Stimulated activated naive CD8-positive, alpha-beta T cell treated with anti-CD3 and anti-CD28 coated beads, Interleukin-15, Interleukin-2, amounts not matched to agents 100 ng/mL and 50 ng/mL, for 24 hours (primary cell): ENCODE measurements around the gene MBD3.
"Not testable (repeated sequence)": the region's sequence is repeated elsewhere in the genome, so short reads cannot be mapped to it uniquely, and the experiment has no call there.

Experiments
- H3K27ac Mint-ChIP-seq: one replicate; pipeline ENCODE4 v1.8.0; 2021; ENCODE audit warnings: mild to moderate bottlenecking, mixed read lengths
- H3K27me3 Mint-ChIP-seq: one replicate; pipeline ENCODE4 v1.8.0; 2021; ENCODE audit warnings: mixed read lengths
- H3K36me3 Mint-ChIP-seq: one replicate; pipeline ENCODE4 v1.8.0; 2021; ENCODE audit warnings: low read depth, mixed read lengths
- H3K4me1 Mint-ChIP-seq: one replicate; pipeline ENCODE4 v1.8.0; 2021; ENCODE audit warnings: low read depth, mixed read lengths
- H3K4me3 Mint-ChIP-seq: one replicate; pipeline ENCODE4 v1.8.0; 2021; ENCODE audit warnings: mild to moderate bottlenecking, mixed read lengths
- H3K9me3 Mint-ChIP-seq: one replicate; pipeline ENCODE4 v1.8.0; 2021; ENCODE audit warnings: mixed read lengths

The MBD3 gene

DNA sequence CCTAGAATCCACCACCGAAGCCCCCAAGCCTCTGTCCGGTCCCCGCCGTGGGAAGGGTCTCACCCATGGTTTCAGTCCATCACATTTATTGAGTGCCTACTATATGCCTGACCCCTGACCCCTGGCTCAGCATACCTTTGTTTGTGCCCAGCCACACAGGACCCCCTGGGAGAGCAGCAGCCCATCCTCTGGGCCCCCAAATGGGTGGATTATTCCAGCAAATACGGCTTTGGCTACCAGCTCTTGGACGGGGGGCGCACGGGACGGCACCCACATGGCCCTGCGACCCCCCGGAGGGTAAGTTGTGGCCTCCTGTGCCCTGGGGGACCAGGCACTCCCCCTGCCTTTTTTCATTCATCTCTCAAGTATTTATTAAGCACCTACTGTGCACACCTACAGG, 61.1 kb downstream of the MBD3 start:
- H3K36me3 Mint-ChIP-seq = no peaks in the 10 kb centered on the region
- no peaks in the 10 kb centered on the region for H3K9me3 Mint-ChIP-seq
- H3K27ac Mint-ChIP-seq = no peak overlapping the region
- H3K27me3 Mint-ChIP-seq = peaks cover 23% of the 10 kb centered on the region
- H3K4me1 Mint-ChIP-seq = no peaks in the 10 kb centered on the region
- no peak overlapping the region for H3K4me3 Mint-ChIP-seq

DNA sequence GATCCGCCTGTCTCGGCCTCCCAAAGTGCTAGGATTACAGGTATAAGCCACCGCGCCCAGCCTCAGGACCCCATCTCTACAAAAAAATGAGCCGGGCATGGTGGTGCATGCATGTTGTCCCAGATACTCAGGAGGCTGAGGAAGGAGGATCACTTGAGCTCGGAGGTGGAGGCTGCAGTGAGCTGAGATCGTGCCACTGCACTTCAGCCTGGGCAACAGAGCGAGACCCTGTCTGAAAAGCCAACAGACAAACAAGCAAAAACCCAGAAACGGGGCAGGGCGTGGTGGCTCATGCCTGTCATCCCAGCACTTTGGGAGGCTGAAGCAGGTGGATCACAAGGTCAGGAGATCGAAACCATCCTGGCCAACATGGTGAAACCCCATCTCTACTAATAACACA, 61.8 kb downstream of the MBD3 start:
- peaks cover 29% of the 10 kb centered on the region for H3K27me3 Mint-ChIP-seq
- not testable (repeated sequence) for H3K4me3 Mint-ChIP-seq, H3K9me3 Mint-ChIP-seq, H3K36me3 Mint-ChIP-seq, H3K4me1 Mint-ChIP-seq, H3K27ac Mint-ChIP-seq

DNA sequence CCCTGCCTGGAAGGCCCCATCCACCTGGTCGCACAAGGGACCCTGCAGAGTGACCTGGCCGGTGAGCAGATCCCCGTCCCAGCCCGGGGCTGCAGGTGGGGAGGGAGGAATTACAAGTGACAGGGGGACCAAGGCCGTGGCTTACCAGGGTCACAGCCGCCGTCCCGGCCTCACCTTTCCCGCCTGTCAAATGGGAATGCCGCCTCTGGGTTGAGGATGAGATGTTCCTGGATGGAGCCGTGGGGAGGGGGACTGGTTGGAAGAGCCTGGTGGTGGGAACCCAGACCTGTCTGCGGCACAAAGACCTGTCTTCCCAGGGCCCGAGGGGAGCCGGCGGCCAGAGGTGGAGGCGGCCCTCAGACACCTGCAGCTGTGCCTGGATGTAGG, 63.2 kb downstream of the MBD3 start:
- H3K36me3 Mint-ChIP-seq = no peaks in the 10 kb centered on the region
- no peak overlapping the region for H3K27ac Mint-ChIP-seq
- H3K4me1 Mint-ChIP-seq = peaks cover 5% of the 10 kb centered on the region
- no peaks in the 10 kb centered on the region for H3K9me3 Mint-ChIP-seq
- H3K4me3 Mint-ChIP-seq = no peak overlapping the region
- H3K27me3 Mint-ChIP-seq = peaks cover 35% of the 10 kb centered on the region

DNA sequence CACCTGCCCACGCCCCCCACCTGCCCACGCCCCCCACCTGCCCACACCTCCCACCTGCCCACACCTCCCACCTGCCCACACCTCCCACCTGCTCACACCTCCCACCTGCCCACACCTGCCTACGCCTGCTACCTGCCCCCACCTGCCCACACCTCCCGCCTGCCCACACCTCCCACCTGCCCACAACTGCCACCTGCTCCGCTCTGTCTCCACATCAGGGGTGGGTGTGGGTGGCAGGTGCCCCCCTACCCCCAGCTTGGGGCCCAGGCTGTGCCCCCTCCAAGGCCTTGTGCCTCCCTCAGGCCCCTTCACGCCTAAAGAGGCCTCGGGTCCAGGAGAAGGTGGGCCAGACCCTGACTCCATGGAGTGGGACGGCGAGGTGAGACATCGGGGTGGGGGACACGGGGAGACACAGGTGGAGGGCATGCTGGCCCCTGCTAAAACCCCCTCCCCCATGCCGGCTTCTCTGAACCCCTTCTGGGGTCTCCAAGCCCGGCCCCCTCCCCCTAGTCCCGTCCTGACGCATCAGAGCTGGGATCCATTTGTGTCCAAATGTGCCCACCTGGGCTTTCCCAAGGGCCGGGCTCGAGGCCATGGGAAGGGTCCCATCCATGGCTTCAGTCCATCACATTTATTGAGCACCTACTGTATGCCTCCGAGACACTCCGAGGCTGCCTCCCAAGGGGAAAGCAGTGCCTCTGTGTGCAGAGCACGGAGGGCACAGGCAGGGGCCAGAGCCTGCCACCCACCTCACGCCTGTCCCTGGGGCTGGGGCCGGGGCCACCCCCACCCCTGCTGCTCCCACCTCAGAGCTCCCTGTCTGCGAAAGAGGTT, 63.9 kb downstream of the MBD3 start:
- Mint-ChIP-seq H3K4me3 (no peak overlapping the region), H3K36me3 (no peaks in the 10 kb centered on the region), H3K4me1 (peaks cover 6% of the 10 kb centered on the region), H3K27me3 (peaks cover 37% of the 10 kb centered on the region), H3K9me3 (no peaks in the 10 kb centered on the region), H3K27ac (no peak overlapping the region)

DNA sequence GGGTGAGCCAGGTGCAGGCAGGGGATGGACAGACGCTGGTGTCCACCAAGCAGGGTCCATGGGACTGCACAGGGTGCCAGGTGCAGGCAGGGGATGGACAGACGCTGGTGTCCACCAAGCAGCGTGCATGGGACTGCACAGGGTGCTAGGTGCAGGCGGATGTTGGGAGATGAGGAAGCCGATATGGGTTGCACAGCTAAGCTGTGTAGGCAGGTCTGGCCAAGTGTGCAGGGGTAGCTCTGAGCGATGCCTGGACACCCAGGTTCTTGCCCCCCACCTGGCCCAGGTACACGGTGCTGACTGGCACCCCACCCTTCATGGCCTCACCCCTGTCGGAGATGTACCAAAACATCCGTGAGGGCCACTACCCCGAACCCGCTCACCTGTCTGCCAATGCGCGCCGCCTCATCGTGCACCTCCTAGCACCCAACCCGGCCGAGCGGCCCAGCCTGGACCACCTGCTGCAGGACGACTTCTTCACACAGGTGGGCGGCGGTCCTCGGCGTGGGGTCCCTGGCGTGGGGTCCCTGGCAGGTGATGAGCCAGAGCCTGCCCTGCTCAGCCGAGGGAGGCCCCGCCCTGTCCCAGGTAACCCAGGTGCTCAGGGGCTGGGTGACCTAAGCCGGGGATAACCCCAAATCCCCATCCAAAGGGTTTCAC, 64.9 kb downstream of the MBD3 start:
- H3K36me3 Mint-ChIP-seq = no peaks in the 10 kb centered on the region
- H3K4me3 Mint-ChIP-seq = no peak overlapping the region
- H3K27me3 Mint-ChIP-seq = peaks cover 41% of the 10 kb centered on the region
- H3K27ac Mint-ChIP-seq = no peak overlapping the region
- peaks cover 6% of the 10 kb centered on the region for H3K4me1 Mint-ChIP-seq
- no peaks in the 10 kb centered on the region for H3K9me3 Mint-ChIP-seq

DNA sequence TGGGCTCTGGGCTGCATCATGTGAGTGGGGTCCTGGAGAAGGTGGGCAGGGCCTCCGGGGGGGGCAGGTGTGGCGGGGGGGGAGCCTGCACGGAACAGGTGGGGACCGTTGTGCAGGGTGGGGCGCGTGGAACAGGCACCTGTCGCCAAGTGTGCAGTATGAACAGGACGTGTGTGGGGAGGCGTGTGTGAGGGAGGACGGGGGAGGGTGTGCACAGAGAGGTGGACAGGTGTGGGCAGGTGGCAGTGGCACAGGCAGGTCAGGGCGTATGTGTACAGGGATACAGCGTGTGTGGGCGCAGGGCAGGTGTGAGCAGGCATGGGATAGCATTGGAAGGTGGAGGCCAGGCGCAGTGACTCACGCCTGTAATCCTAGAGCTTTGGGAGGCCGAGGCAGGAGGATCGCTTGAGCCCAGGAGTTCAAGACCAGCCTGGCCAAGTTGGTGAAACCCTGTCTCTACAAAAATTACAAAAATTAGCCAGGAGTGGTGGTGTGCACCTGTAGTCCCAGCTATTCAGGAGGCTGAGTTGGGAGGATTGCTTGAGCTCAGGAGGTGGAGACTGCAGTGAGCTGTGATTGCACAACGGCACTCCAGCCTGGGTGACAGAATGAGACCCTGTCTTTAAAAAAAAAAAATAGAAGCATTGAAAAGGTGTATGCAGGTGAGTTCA, 65.6 kb downstream of the MBD3 start:
- Mint-ChIP-seq H3K9me3 (no peaks in the 10 kb centered on the region), H3K4me1 (peaks cover 6% of the 10 kb centered on the region), H3K4me3 (no peak overlapping the region), H3K27me3 (peaks cover 42% of the 10 kb centered on the region), H3K36me3 (no peaks in the 10 kb centered on the region), H3K27ac (no peak overlapping the region)

DNA sequence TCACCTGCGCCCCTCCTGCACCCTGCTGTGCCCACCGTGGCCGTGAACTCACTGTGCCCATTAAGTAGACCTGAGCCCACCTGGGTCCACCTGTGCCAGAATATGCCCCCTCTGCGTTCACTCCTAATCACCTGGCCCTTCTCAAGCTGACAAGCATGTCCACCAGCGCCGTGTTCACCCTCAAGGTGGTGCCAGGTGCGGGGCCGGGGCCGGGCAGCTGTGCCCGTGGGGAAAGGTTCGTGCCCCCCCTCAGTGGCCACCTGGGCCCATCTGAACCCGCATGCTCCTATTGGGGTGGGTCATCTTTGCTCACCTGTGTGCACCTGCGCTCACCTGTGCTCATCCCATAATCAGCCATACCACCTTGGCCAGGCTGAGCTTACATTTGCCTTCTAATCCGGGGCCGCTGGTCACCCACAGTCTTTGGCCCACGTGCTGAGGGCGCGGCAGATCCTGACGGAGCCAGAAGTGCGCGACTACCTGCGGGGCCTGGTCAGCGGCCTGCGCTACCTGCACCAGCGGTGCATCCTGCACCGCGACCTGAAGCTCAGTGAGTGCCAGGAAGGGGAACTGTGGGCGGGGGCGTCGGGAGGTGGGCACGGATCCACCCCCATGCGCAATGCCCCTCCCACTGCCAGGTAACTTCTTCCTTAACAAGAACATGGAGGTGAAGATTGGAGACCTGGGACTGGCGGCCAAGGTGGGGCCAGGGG, 66.4 kb downstream of the MBD3 start:
- Mint-ChIP-seq H3K36me3 (no peaks in the 10 kb centered on the region), H3K4me1 (peaks cover 6% of the 10 kb centered on the region), H3K27ac (no peak overlapping the region), H3K4me3 (no peak overlapping the region), H3K9me3 (no peaks in the 10 kb centered on the region), H3K27me3 (peaks cover 40% of the 10 kb centered on the region)

DNA sequence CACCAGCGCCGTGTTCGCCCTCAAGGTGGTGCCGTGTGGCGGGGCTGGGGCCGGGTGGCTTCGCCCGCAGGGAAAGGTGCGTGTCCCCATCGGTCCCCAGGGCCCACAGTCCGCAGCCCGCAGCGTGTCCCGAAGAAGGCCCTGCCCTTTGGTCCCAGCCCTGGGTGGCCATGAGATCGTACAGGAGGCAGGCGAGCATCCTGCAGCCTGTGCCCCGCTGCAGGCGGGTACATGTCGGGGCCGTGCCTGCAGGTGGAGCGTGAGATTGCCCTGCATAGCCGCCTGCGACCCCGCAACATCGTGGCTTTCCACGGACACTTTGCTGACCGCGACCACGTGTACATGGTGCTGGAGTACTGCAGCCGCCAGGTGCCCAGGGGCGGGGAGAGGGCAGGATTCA, 67.3 kb downstream of the MBD3 start:
- Mint-ChIP-seq H3K36me3 (no peaks in the 10 kb centered on the region), H3K27me3 (peaks cover 40% of the 10 kb centered on the region), H3K9me3 (no peaks in the 10 kb centered on the region), H3K4me1 (peaks cover 6% of the 10 kb centered on the region), H3K27ac (no peak overlapping the region), H3K4me3 (no peak overlapping the region)

DNA sequence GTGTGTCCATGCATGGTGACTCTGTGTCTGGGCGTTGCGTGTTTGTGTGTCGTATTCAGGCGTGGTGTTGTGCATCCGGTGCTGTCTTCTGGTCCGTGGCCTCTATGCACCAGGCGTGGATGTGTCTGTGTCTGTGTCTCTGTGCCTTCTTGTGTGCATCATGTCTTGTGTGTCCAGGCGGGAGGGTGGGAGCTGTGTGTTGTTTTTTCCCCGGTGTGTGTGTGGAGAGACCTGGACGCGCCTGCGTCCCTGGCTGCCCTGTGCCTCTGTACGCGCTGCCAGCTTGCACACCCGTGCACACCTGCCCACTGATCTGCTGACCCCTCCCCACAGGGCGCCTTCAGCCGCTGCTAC, 67.7 kb downstream of the MBD3 start:
- Mint-ChIP-seq H3K27me3 (peaks cover 37% of the 10 kb centered on the region), H3K4me3 (no peak overlapping the region), H3K27ac (no peak overlapping the region), H3K36me3 (no peaks in the 10 kb centered on the region), H3K4me1 (peaks cover 6% of the 10 kb centered on the region), H3K9me3 (no peaks in the 10 kb centered on the region)

DNA sequence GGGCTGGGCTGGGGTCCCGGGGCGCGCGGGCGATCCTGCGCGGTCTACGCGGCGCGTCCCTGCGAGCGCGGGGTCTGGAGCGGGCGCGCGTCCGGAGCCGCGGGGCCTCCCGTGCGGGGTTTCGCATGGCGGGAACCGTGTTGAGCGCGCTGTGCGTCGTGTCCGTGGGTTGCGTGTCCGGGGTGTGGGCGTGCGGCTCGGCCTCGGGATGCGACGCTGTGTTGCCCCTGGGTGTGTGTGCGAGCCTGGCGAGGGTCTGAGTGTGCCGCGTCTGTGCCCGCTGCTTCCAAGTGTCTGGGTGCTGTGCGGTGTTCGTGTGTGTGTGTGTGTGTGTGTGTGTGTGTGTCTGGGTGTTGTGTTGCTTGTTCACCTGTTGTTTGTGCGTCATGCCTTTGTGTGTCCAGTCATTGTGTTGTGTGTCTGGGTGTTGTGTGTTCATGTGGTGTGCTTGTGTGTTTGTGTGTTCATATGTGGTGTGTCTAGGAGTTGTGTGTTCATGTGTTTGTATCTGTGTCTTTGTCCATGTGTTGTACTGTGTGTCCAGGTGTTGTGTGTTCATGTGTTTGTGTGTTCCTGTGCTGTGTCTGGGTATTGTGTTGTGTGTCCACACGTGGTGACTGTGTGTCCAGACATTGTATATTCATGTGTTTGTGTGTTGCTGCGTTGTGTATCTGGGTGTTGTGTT, 68.2 kb downstream of the MBD3 start:
- Mint-ChIP-seq H3K9me3 (no peaks in the 10 kb centered on the region), H3K27ac (no peak overlapping the region), H3K27me3 (peaks cover 36% of the 10 kb centered on the region), H3K4me1 (peaks cover 6% of the 10 kb centered on the region), H3K4me3 (no peak overlapping the region), H3K36me3 (no peaks in the 10 kb centered on the region)
